Panc1 (cell line): ENCODE results near the gene ISYNA1. TPM values are rescaled to one million over a fixed set of nuclear protein-coding genes. Genes with fewer than 3 reads are reported as not detected.

Experiments used
- ATAC-seq: fragments of 200-7000 bp; cut with Tn5 transposase; 2 replicates; pipeline ENCODE4 v1.9.1; 2020; ENCODE audit warnings: mild to moderate bottlenecking, moderate library complexity
- BruUV-seq: library from RNA; stranded (reverse); fragments of 400-500 nt; replicated peaks from 2 replicates; lab custom pipeline; 2021; lab: Mats Ljungman, UMichigan
- CTCF ChIA-PET: fragments of 300-600 bp; sonication (Branson Sonifier 250); formaldehyde crosslinking; loops from one replicate; lab custom pipeline; 2022; ENCODE audit warnings: antibody characterized with exemption; lab: Charles Lee
- POLR2A ChIA-PET: fragments of 300-600 bp; sonication (Branson Sonifier 250); formaldehyde crosslinking; loops from one replicate; lab custom pipeline; 2022; ENCODE audit warnings: antibody characterized with exemption; lab: Charles Lee
- DNase-seq: peaks from one replicate; pipeline ENCODE4 v3.0.0-alpha.2; 2010; ENCODE audit warnings: low read depth, low spot score
- H3K27ac ChIP-seq: 2 replicates; pipeline ENCODE4 v1.5.1; 2011; ENCODE audit warnings: mild to moderate bottlenecking, low read length, inconsistent platforms
- H3K27me3 ChIP-seq: fragments of 200-500 bp; sonication (Bioruptor generic); 2 replicates; pipeline ENCODE4 v1.6.0; 2014; ENCODE audit warnings: low read length, inconsistent platforms; ENCODE audit not compliant: control insufficient read depth, insufficient read depth
- H3K36me3 ChIP-seq: fragments of 200-500 bp; sonication (Bioruptor generic); 2 replicates; pipeline ENCODE4 v1.5.1; 2014; ENCODE audit warnings: inconsistent platforms, mild to moderate bottlenecking, low read length, moderate library complexity; ENCODE audit not compliant: control insufficient read depth, insufficient read depth
- H3K4me1 ChIP-seq: 2 replicates; pipeline ENCODE4 v1.5.1; 2011; ENCODE audit warnings: inconsistent platforms, mild to moderate bottlenecking, low read length, moderate library complexity; ENCODE audit not compliant: control insufficient read depth, insufficient read depth
- H3K4me3 ChIP-seq, 2 experiments: 2 replicates each; pipeline ENCODE4 v1.5.1; 2011 to 2012; ENCODE audit warnings: low read depth in 2 of 2, low read length in 2 of 2, mild to moderate bottlenecking in 2 of 2, inconsistent platforms in 1 of 2, moderate library complexity in 1 of 2
- H3K9me3 ChIP-seq: fragments of 200-500 bp; sonication (Bioruptor generic); 2 replicates; pipeline ENCODE4 v1.5.1; 2014; ENCODE audit warnings: low read depth, mild to moderate bottlenecking, inconsistent platforms, low read length, moderate library complexity; ENCODE audit not compliant: control insufficient read depth, insufficient read depth
- CTCF ChIP-seq: fragments of 450-650 bp; IDR thresholded peaks from 2 replicates; pipeline ENCODE4 v1.5.1; 2017; ENCODE audit warnings: mild to moderate bottlenecking
- POLR2AphosphoS5 ChIP-seq: IDR thresholded peaks from 2 replicates; pipeline ENCODE4 v1.6.1; 2012; ENCODE audit warnings: mild to moderate bottlenecking, low read depth, low read length, moderate library complexity
- REST ChIP-seq, 2 experiments: IDR thresholded peaks; 2 replicates each; pipeline ENCODE4 v1.6.1; 2011 to 2012; ENCODE audit warnings: low read depth in 2 of 2, control low read depth in 1 of 2, low read length in 1 of 2, mild to moderate bottlenecking in 1 of 2, moderate library complexity in 1 of 2; ENCODE audit not compliant: insufficient read depth in 1 of 2
- SIN3A ChIP-seq: IDR thresholded peaks from 2 replicates; pipeline ENCODE4 v1.6.1; 2012; ENCODE audit warnings: low read depth, mild to moderate bottlenecking, low read length, moderate library complexity, borderline replicate concordance; ENCODE audit not compliant: insufficient read depth
- TCF7L2 ChIP-seq: IDR thresholded peaks from 2 replicates; pipeline ENCODE4 v1.6.1; 2011; ENCODE audit warnings: mild to moderate bottlenecking, low read depth, low read length, inconsistent platforms
- in situ Hi-C: cut with HindIII; loops from 2 replicates; pipeline ENCODE4 v1.10.0; 2016; ENCODE audit warnings: low sequenced_read_pairs, low pct_unique_long_range_greater_than_20kb
- intact Hi-C: fragments of 100-400 bp; cut with micrococcal nuclease; formaldehyde crosslinking; loops from one replicate; pipeline ENCODE4 v1.10.0; 2022; ENCODE audit not compliant: unreplicated experiment
- total RNA-seq: library from RNA; stranded (reverse); gene quantifications from one replicate; pipeline ENCODE4 v1.2.1, GENCODE V29; 2021; ENCODE audit not compliant: unreplicated experiment

Gene ISYNA1
- total RNA-seq, 1 experiment from 2014 or later, result 351 TPM

- ATAC-seq (no peak), DNase-seq (no peak)
- Histone ChIP-seq H3K4me3 (no peak overlapping the region), H3K36me3 (no peaks in the 10 kb centered on the region), H3K4me1 (peaks cover 24% of the 10 kb centered on the region), H3K27ac (no peak overlapping the region), H3K27me3 (no peaks in the 10 kb centered on the region), H3K9me3 (no peaks in the 10 kb centered on the region)
- TF ChIP-seq REST (IDR thresholded peaks at IDR 0.05; ENCODE audit: insufficient read depth in 1 of 2, low read depth in 2 of 2, low read length in 1 of 2), result no peak
- TF ChIP-seq POLR2AphosphoS5, result no peak
- TF ChIP-seq TCF7L2, result no peak
- no peak for TF ChIP-seq CTCF
- intact Hi-C loops, result no loop called here
- in situ Hi-C loops, result no loop called here
- POLR2A ChIA-PET, result no interaction called here
- no TSS peak for BruUV-seq
- CTCF ChIA-PET, result interaction anchor here (0.6 kb wide), 1 partner anchor 51 kb away, joined by 5 read pairs; no protein-coding TSS in a partner anchor
These were observed 5.9 kb upstream of the ISYNA1 start for GRCh38 chr19:18443831-18444230.

- Histone ChIP-seq H3K9me3 (no peaks in the 10 kb centered on the region), H3K4me3 (no peak overlapping the region), H3K4me1 (peaks cover 28% of the 10 kb centered on the region), H3K27me3 (no peaks in the 10 kb centered on the region), H3K36me3 (no peaks in the 10 kb centered on the region), H3K27ac (no peak overlapping the region)
- DNase-seq (no peak), ATAC-seq (no peak)
- POLR2A ChIA-PET, result no interaction called here
- CTCF ChIA-PET, result no interaction called here
- TF ChIP-seq TCF7L2, result no peak
- no peak for TF ChIP-seq CTCF
- TF ChIP-seq SIN3A, result no peak
- no TSS peak for BruUV-seq
- intact Hi-C loops (no loop called here), in situ Hi-C loops (no loop called here)
These were observed 5.5 kb upstream of the ISYNA1 start for GRCh38 chr19:18443406-18443805.

- BruUV-seq, result no TSS peak
- intact Hi-C loops (no loop called here), in situ Hi-C loops (no loop called here)
- DNase-seq, result no peak
- no peak for ATAC-seq
- ChIA-PET POLR2A (no interaction called here), CTCF (no interaction called here)
- Histone ChIP-seq H3K4me3 (no peak overlapping the region), H3K36me3 (no peaks in the 10 kb centered on the region), H3K9me3 (no peaks in the 10 kb centered on the region), H3K4me1 (peaks cover 31% of the 10 kb centered on the region), H3K27ac (no peak overlapping the region), H3K27me3 (no peaks in the 10 kb centered on the region)
- TF ChIP-seq CTCF (no peak), REST (IDR thresholded peaks at IDR 0.05; ENCODE audit: insufficient read depth in 1 of 2, low read depth in 2 of 2, low read length in 1 of 2) (no peak), SIN3A (no peak)
These were observed 5.0 kb upstream of the ISYNA1 start for GRCh38 chr19:18442941-18443340.
